A673 (cell line): ENCODE data around the gene ATMIN. TPM values are rescaled to one million over a fixed set of nuclear protein-coding genes. Genes with fewer than 3 reads are reported as not detected.

Experiments used
- BruUV-seq: library from RNA; stranded (reverse); fragments of 400-500 nt; replicated peaks from 2 replicates; lab custom pipeline; 2021; lab: Mats Ljungman, UMichigan
- CTCF ChIA-PET: fragments of 300-600 bp; sonication (Branson Sonifier 250); formaldehyde crosslinking; loops from one replicate; lab custom pipeline; 2022; ENCODE audit warnings: antibody characterized with exemption; lab: Charles Lee
- POLR2A ChIA-PET: fragments of 300-600 bp; sonication (Branson Sonifier 250); formaldehyde crosslinking; loops from one replicate; lab custom pipeline; 2022; ENCODE audit warnings: antibody characterized with exemption; ENCODE audit not compliant: low non-redundant PET; lab: Charles Lee
- DNase-seq: peaks from one replicate; pipeline ENCODE4 v3.0.0-alpha.2; 2015; ENCODE audit warnings: low spot score
- H3K27ac ChIP-seq: fragments of 200-600 bp; sonication (generic); 2 replicates; pipeline ENCODE4 v1.5.1; 2016; ENCODE audit warnings: mixed run types, low read depth, mild to moderate bottlenecking, mixed read lengths, antibody characterized with exemption, low read length; ENCODE audit not compliant: poor library complexity, severe bottlenecking
- H3K27me3 ChIP-seq: fragments of 200-600 bp; sonication (generic); replicated peaks from 2 replicates; pipeline ENCODE4 v1.6.1; 2017; ENCODE audit warnings: mixed run types, low read depth, mild to moderate bottlenecking, mixed read lengths, antibody characterized with exemption, low read length; ENCODE audit not compliant: insufficient read depth, poor library complexity
- H3K36me3 ChIP-seq: fragments of 200-600 bp; sonication (generic); 2 replicates; pipeline ENCODE4 v1.6.1; 2016; ENCODE audit warnings: mixed run types, mild to moderate bottlenecking, mixed read lengths, antibody characterized with exemption, low read length; ENCODE audit not compliant: insufficient read depth, poor library complexity, severe bottlenecking
- H3K4me1 ChIP-seq: fragments of 200-600 bp; sonication (generic); 2 replicates; pipeline ENCODE4 v1.6.1; 2017; ENCODE audit warnings: mixed run types, mild to moderate bottlenecking, mixed read lengths, antibody characterized with exemption, low read length; ENCODE audit not compliant: insufficient read depth, poor library complexity, severe bottlenecking
- H3K4me3 ChIP-seq: fragments of 200-600 bp; sonication (generic); 2 replicates; pipeline ENCODE4 v1.5.1; 2016; ENCODE audit warnings: low read depth, mixed run types, mild to moderate bottlenecking, mixed read lengths, low read length; ENCODE audit not compliant: poor library complexity, severe bottlenecking
- H3K9me3 ChIP-seq: fragments of 200-600 bp; sonication (generic); 2 replicates; pipeline ENCODE4 v1.6.1; 2016; ENCODE audit warnings: mixed run types, low read depth, mild to moderate bottlenecking, mixed read lengths, antibody characterized with exemption, low read length; ENCODE audit not compliant: poor library complexity, severe bottlenecking
- CTCF ChIP-seq: fragments of 300-800, 200-600 bp; sonication (generic); conservative IDR thresholded peaks from 2 replicates; pipeline ENCODE4 v1.5.1; 2017; ENCODE audit warnings: low read depth, mild to moderate bottlenecking, antibody characterized with exemption, low read length, moderate library complexity, mixed read lengths
- EZH2 ChIP-seq: fragments of 200-600 bp; sonication (generic); IDR thresholded peaks from 2 replicates; pipeline ENCODE4 v1.6.1; 2017; ENCODE audit warnings: borderline replicate concordance, low read depth, mild to moderate bottlenecking, mixed read lengths, antibody characterized with exemption, low read length; ENCODE audit not compliant: poor library complexity, severe bottlenecking
- intact Hi-C: fragments of 100-400 bp; cut with micrococcal nuclease; formaldehyde crosslinking; loops from one replicate; pipeline ENCODE4 v1.10.0; 2022; ENCODE audit not compliant: unreplicated experiment
- total RNA-seq: library from RNA; stranded (reverse); gene quantifications from 2 replicates; pipeline ENCODE4 v1.2.3, GENCODE V29; 2021

The ATMIN gene
- total RNA-seq, 1 experiment from 2014 or later: 44.6 TPM

- BruUV-seq: no TSS peak
- intact Hi-C loops: no loop called here
- DNase-seq: no peak
- no peaks in the 10 kb centered on the region for H3K27me3 ChIP-seq
- no peaks in the 10 kb centered on the region for H3K4me1 ChIP-seq
- ChIA-PET CTCF (no interaction called here), POLR2A (no interaction called here)
- H3K27ac ChIP-seq: no peak overlapping the region
- H3K36me3 ChIP-seq: peaks cover 35% of the 10 kb centered on the region
- no peak for TF ChIP-seq EZH2
- no peak for TF ChIP-seq CTCF
- no peak overlapping the region for H3K4me3 ChIP-seq
- H3K9me3 ChIP-seq: no peaks in the 10 kb centered on the region
Measured at GRCh38 chr16:81040131-81040530, 4.5 kb downstream of the ATMIN start.

DNA sequence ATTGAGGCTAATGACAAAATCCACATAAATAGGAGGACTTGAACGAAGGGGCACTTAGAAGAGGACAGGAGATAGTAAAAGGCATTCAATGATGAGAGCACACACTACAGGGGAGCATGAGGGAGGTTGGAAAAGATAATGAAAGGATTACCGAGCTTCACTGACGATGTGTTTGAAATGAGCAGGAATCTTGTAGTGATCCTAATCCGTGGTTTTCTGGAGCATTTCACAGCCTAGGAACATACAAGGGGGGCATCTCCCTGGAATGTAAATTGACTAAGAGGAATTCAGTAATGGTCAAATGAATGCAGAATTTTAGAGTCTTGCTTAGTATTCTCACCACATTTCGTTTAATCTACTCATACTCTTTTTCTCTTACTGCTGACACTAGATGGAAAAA, 5.2 kb downstream of the ATMIN start:
- Histone ChIP-seq H3K27ac (no peak overlapping the region), H3K4me3 (no peak overlapping the region), H3K27me3 (no peaks in the 10 kb centered on the region), H3K4me1 (no peaks in the 10 kb centered on the region), H3K9me3 (no peaks in the 10 kb centered on the region), H3K36me3 (peaks cover 39% of the 10 kb centered on the region)
- ChIA-PET POLR2A (no interaction called here), CTCF (no interaction called here)
- intact Hi-C loops: no loop called here
- TF ChIP-seq CTCF: no peak
- no peak for TF ChIP-seq EZH2
- BruUV-seq: no TSS peak
- peak; percentile 3 for DNase-seq

DNA sequence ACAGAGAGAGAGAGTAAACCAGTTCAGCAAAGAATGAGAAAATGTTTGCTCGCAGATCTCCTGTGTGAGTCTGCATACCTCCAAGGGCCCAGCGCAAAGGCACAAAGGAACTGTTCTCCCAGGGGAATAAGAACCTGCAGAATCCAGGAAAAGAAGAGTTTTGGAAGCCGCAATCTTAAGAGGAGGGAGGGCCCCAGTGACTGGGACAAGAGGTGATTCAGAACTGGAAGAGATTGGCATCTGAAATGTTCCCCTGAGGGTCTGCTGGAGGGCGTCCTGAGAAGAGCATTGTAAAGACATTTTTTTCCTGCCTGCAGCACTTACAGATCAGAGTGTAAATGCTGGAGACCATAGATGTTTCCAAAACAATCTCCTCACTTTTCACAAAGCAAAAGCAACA, 6.1 kb downstream of the ATMIN start:
- Histone ChIP-seq H3K27me3 (no peaks in the 10 kb centered on the region), H3K4me3 (no peak overlapping the region), H3K27ac (no peak overlapping the region), H3K4me1 (no peaks in the 10 kb centered on the region), H3K36me3 (peaks cover 39% of the 10 kb centered on the region), H3K9me3 (no peaks in the 10 kb centered on the region)
- DNase-seq: no peak
- CTCF ChIA-PET: no interaction called here
- TF ChIP-seq EZH2 (no peak), CTCF (no peak)
- intact Hi-C loops: no loop called here
- BruUV-seq: no TSS peak
- POLR2A ChIA-PET: no interaction called here
